D721Med (cell line): ENCODE data around the gene CCDC137.
"Not testable (repeated sequence)": the region's sequence is repeated elsewhere in the genome, so short reads cannot be mapped to it uniquely, and the experiment has no call there.

Source experiments
- DNase-seq: peaks from one replicate; pipeline ENCODE4 v3.0.0; 2011; ENCODE audit warnings: low spot score; ENCODE audit not compliant: insufficient read length
- FAIRE-seq: peaks from 2 replicates; lab custom pipeline; 2011; peaks lifted over from hg19 to GRCh38; lab: Jason Lieb, UNC
- CTCF ChIP-seq: IDR thresholded peaks from 2 replicates; pipeline ENCODE4 v1.5.1; 2012; ENCODE audit warnings: mild to moderate bottlenecking, control low read depth; ENCODE audit not compliant: insufficient read depth; ENCODE audit errors: missing control alignments

The CCDC137 gene

GRCh38 chr17:81666342-81667191, at the start of gene CCDC137, which contains the start of gene OXLD1:
TSS of gene CCDC137 (plus strand) at chr17:81666737. CDS start at chr17:81666767, 30 bp downstream.
TSS of gene OXLD1 (minus strand) at chr17:81666605. CDS start at chr17:81666577, 28 bp downstream.
- DNase-seq (peak; percentile 98), FAIRE-seq (no peak)

GRCh38 chr17:81616877-81617276, 49.7 kb upstream of the CCDC137 start:
- FAIRE-seq: no peak
- DNase-seq: no peak
- TF ChIP-seq CTCF: no peak

More at GRCh38 chr17:81666342-81667191, at the start of gene CCDC137, which contains the start of gene OXLD1:
- TF ChIP-seq CTCF: no peak

GRCh38 chr17:81618307-81618706, 48.2 kb upstream of the CCDC137 start:
- not testable (repeated sequence) for DNase-seq, FAIRE-seq

GRCh38 chr17:81621494-81622130, 44.9 kb upstream of the CCDC137 start:
- DNase-seq (no peak), FAIRE-seq (no peak)
- no peak for TF ChIP-seq CTCF

GRCh38 chr17:81630274-81630673, 36.3 kb upstream of the CCDC137 start:
- no peak for TF ChIP-seq CTCF
- FAIRE-seq (no peak), DNase-seq (no peak)

GRCh38 chr17:81631482-81631881, 35.1 kb upstream of the CCDC137 start:
- no peak for DNase-seq
- TF ChIP-seq CTCF: no peak
- no peak for FAIRE-seq

GRCh38 chr17:81635431-81635830, 31.1 kb upstream of the CCDC137 start:
- no peak for DNase-seq
- FAIRE-seq: no peak
- no peak for TF ChIP-seq CTCF
